Heart left ventricle (tissue), 16 donors: ENCODE measurements around the gene PAK2. TPM values are rescaled to one million over a fixed set of nuclear protein-coding genes. Genes with fewer than 3 reads are reported as not detected.
A peak's percentile ranks its signal among the peaks of the same experiment; 100 is the strongest.

Experiments used
- ATAC-seq, 4 donors: fragments of 200-7000 bp; cut with Tn5 transposase; one replicate each; pipeline ENCODE4 v1.9.1; 2020 to 2022; ENCODE audit warnings: moderate library complexity in 4 of 4, mild to moderate bottlenecking in 3 of 4, moderate number of reproducible peaks in 1 of 4
- DNase-seq, 5 donors: peaks; one replicate each; pipeline ENCODE4 v3.0.0-alpha.2; 2020
- H3K27ac ChIP-seq, 12 donors: fragments of 200-600 bp; sonication (generic) in 4 of 12; one replicate each; pipeline versions ENCODE4 v1.5.0 to v1.8.0; 2016 to 2022; ENCODE audit warnings: mild to moderate bottlenecking in 2 of 12
- H3K27me3 ChIP-seq, 9 donors: fragments of 200-600 bp; sonication (generic) in 2 of 9; one replicate each; pipeline versions ENCODE4 v1.5.1 to v1.8.0; 2016 to 2022; ENCODE audit warnings: mild to moderate bottlenecking in 3 of 9
- H3K36me3 ChIP-seq, 9 donors: fragments of 200-600 bp; sonication (generic) in 2 of 9; one replicate each; pipeline versions ENCODE4 v1.5.0 to v1.8.0; 2018 to 2022; ENCODE audit warnings: mild to moderate bottlenecking in 2 of 9
- H3K4me1 ChIP-seq, 12 donors: fragments of 200-600 bp; sonication (generic) in 4 of 12; one replicate each; pipeline versions ENCODE4 v1.5.0 to v1.8.0; 2016 to 2022; ENCODE audit warnings: mild to moderate bottlenecking in 3 of 12
- H3K4me3 ChIP-seq, 12 donors: fragments of 200-600 bp; sonication (generic) in 4 of 12; one replicate each; pipeline versions ENCODE4 v1.5.0 to v1.8.0; 2017 to 2022; ENCODE audit warnings: mild to moderate bottlenecking in 9 of 12, moderate library complexity in 4 of 12
- H3K9me3 ChIP-seq, 12 donors: fragments of 200-600 bp; sonication (generic) in 4 of 12; one replicate each; pipeline versions ENCODE4 v1.5.0 to v1.8.0; 2016 to 2022; ENCODE audit warnings: mild to moderate bottlenecking in 1 of 12
- CTCF ChIP-seq, 12 donors: fragments of 200-600 bp; sonication (generic) in 4 of 12; IDR thresholded peaks; one replicate each; pipeline versions ENCODE4 v1.5.0 to v1.8.0; 2018 to 2022; ENCODE audit warnings: antibody characterized with exemption in 12 of 12, mild to moderate bottlenecking in 5 of 12
- POLR2A ChIP-seq, 2 donors: fragments of 450-650 bp; IDR thresholded peaks; one replicate each; pipeline ENCODE4 v1.6.1; 2017; ENCODE audit warnings: antibody characterized with exemption in 2 of 2, mild to moderate bottlenecking in 2 of 2, moderate library complexity in 2 of 2
- WGBS, 4 donors: extraction: QIAGEN DNeasy Blood & Tissue Kit in 2 of 4; methylation state at CpG; one replicate each; pipeline versions ENCODE4 v1.1.5 to v1.1.7; 2013 to 2018; 5-methylcytosine and 5-hydroxymethylcytosine counted together
- intact Hi-C, 10 donors: fragments of 100-400 bp; cut with DNase I; formaldehyde crosslinking; loops; one replicate each; pipeline versions ENCODE4 v1.11.1 to v1.14.2; 2022
- polyA plus RNA-seq, 2 donors: library from polyadenylated mRNA; stranded (reverse); fragments of 200-250 nt; gene quantifications; one replicate each; pipeline ENCODE4 v1.2.3, GENCODE V29; 2013
- total RNA-seq, 9 donors: library from RNA; depleted of rRNA in 2 of 9; stranded (reverse); fragments of >200 nt in 2 of 9; fragmentation: NEBNext Ultra II Directional in 3 of 9; extraction: Animal tissue kit (Norgen Biotek cat#: 25700) in 3 of 9; gene quantifications; one replicate each; pipeline versions ENCODE4 v1.1.0 to v1.2.4, GENCODE V29; 2016 to 2023
- donor health status: ischemic (EF 13 %, LVEDD 7.1; RV severe dilation, severe dysfunction).
- donor health status: healthy with polysubstance abuse.
- donor health status: DM: no; HTN: yes; CAD: no.
- donor health status: DM: no; HTN: no; CAD: no.
- donor health status: ischemic (EF 25% LVEDD 6.9; RV normal size, moderate dysfunction).
- donor health status: ischemic (EF 25% LVEDD 5.7; RV mildly dilated, moderate dysfunction).
- donor health status: healthy.
- donor health status: DM: yes; HTN: yes; CAD: no.
- donor health status: ischemic (EF 35%, LVEDD 5.7; RV mildly dilated, moderate dysfunction).
- donor health status: nonischemic (EF 11% LVEDD 7.7; RV severe dilation, severe dysfunction).
- donor health status: DM: yes; HTN: yes; CAD: no.
- donor health status: PGD.
- donor health status: ischemic (EF 29% LVEDD 5.4; RV normal size, mild dysfunction).
- donor health status: nonischemic (EF 23%, LVEDD 6.1; RV moderate dilation, normal function).

PAK2 gene
- total and polyA plus RNA-seq, 11 donors, result 17.0 to 67.8 (median 48.3) TPM

GRCh38 chr3:196707566-196707965, 32.1 kb upstream of the PAK2 start:
- Histone ChIP-seq H3K9me3 (no peaks in the 10 kb centered on the region), H3K27me3 (no peaks in the 10 kb centered on the region), H3K36me3 (no peaks in the 10 kb centered on the region), H3K4me3 (no peak overlapping the region), H3K4me1 (peaks cover 0 to 9% (median 6%) of the 10 kb centered on the region in 12 donors), H3K27ac (no peak overlapping the region)
- DNase-seq (no peak), ATAC-seq (no peak)
- WGBS, 4 donors, result 89 to 96% (median 93%) methylated on average over 8 of the region's 8 CpGs
- TF ChIP-seq POLR2A (IDR thresholded peaks at IDR 0.05) (no peak), CTCF (IDR thresholded peaks at IDR 0.05) (no peak)
- intact Hi-C loops, result no loop called here

- WGBS, 4 donors, result 79 to 86% (median 82%) methylated on average over 7 of the region's 7 CpGs
- intact Hi-C loops, result no loop called here
- no peak for TF ChIP-seq POLR2A (IDR thresholded peaks at IDR 0.05)
- no peak for TF ChIP-seq CTCF (IDR thresholded peaks at IDR 0.05)
- Histone ChIP-seq H3K4me3 (no peak overlapping the region), H3K36me3 (no peaks in the 10 kb centered on the region), H3K27me3 (no peaks in the 10 kb centered on the region), H3K4me1 (peaks cover 0 to 16% (median 12%) of the 10 kb centered on the region in 12 donors), H3K27ac (no peak overlapping the region), H3K9me3 (no peaks in the 10 kb centered on the region)
- DNase-seq (no peak), ATAC-seq (no peak)
These were observed 31.2 kb upstream of the PAK2 start for GRCh38 chr3:196708467-196708866.

GRCh38 chr3:196711838-196712513, 27.7 kb upstream of the PAK2 start, which contains the start of the genes CEP19 and PIGX:
CEP19 (minus strand) TSS chr3:196712250; CDS start chr3:196708657, 3,593 bp downstream.
PIGX (plus strand) TSS chr3:196712377.
- ATAC-seq (peak; percentile 95 to 98 (median 98)), DNase-seq (peak; percentile 87 to 94 (median 88))
- intact Hi-C loops, result loop anchor here in 3 of 10 donors (2.0 kb wide), 2 partner anchors 25 to 27 kb away; partner anchors contain the start of gene PAK2 (in 2 of the 3)
- Histone ChIP-seq H3K4me3 (peak within 1 kb of the TSS; percentile 57 to 98 (median 90)), H3K4me1 (peaks cover 0 to 23% (median 13%) of the 10 kb centered on the region in 12 donors), H3K36me3 (no peaks in the 10 kb centered on the region), H3K27me3 (no peaks in the 10 kb centered on the region), H3K9me3 (no peaks in the 10 kb centered on the region), H3K27ac (peak within 1 kb of the TSS; percentile 69 to 95 (median 90))
- TF ChIP-seq CTCF (IDR thresholded peaks at IDR 0.05) (peak in 4 of 12 donors; percentile 6 to 26 (median 23)), POLR2A (IDR thresholded peaks at IDR 0.05) (peak in 1 of 2 donors; percentile 88)
- 0 to 1% (median 0%) methylated on average over 20 to 68 of the region's 68 CpGs for WGBS, 4 donors
